ENCODE measurements around the gene OPRD1. TPM values are rescaled to one million over a fixed set of nuclear protein-coding genes. Genes with fewer than 3 reads are reported as not detected.
A peak's percentile ranks its signal among the peaks of the same experiment; 100 is the strongest.

OPRD1 gene
- total and polyA plus RNA-seq, 2 donors (not counting 1 experiment from before 2014, with no cell fraction given): not detected

DNA sequence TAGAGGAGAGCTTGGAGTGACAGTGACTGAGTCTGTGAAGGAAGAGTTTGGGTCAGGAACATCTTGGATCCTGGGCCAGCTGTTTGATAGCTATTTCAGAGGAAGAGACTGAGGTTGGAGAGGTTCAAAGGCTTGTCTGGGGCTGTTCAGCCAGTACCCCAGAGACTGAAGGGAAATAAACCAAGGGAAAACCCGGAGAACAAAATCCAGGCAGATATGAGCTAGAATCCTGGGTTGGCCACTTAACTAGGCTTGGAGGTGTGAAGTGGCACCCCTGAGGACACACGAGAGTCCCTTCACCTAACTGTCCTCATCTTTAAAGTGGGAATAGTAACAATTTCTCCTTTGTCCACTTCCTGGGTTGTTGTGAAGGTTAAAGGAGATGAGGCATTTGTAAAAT is 79.3 kb downstream of the OPRD1 start:
- Mint-ChIP-seq H3K27me3 (no peaks in the 10 kb centered on the region), H3K9me3 (ENCODE audit: insufficient read depth) (no peaks in the 10 kb centered on the region), H3K27ac (no peak overlapping the region), H3K4me1 (peaks cover 37% of the 10 kb centered on the region), H3K4me3 (no peak overlapping the region)
- Histone ChIP-seq H3K9me3 (ENCODE audit: control extremely low read depth in 1 of 3, control insufficient read depth in 2 of 3, insufficient read depth in 1 of 3, low read length in 2 of 3) (peaks cover 0 to 3% (median 0%) of the 10 kb centered on the region in 3 donors), H3K79me2 (ENCODE audit: control insufficient read depth, insufficient read depth, low read length) (peaks cover 55% of the 10 kb centered on the region), H2AFZ (ENCODE audit: insufficient read depth, low read depth, low read length, poor library complexity, severe bottlenecking) (no peak overlapping the region), H3K9ac (ENCODE audit: low read length) (no peak overlapping the region), H3K4me3 (ENCODE audit: control extremely low read depth in 1 of 5, extremely low read depth in 1 of 5, insufficient read depth in 1 of 5, low read depth in 2 of 5, low read length in 4 of 5) (no peak overlapping the region), H3K27me3 (replicated peaks in 1 of 4; ENCODE audit: control extremely low read depth in 1 of 4, control insufficient read depth in 3 of 4, insufficient read depth in 4 of 4, low read length in 3 of 4) (no peaks in the 10 kb centered on the region), H3K27ac (ENCODE audit: low read length in 2 of 2) (no peak overlapping the region), H4K20me1 (ENCODE audit: control insufficient read depth, insufficient read depth, low read length, poor library complexity, severe bottlenecking) (no peaks in the 10 kb centered on the region), H3K4me2 (replicated peaks; ENCODE audit: low read depth, low read length, poor library complexity, severe bottlenecking) (no peak overlapping the region), H3K4me1 (ENCODE audit: control insufficient read depth in 2 of 2, insufficient read depth in 2 of 2, low read length in 2 of 2) (peaks cover 11 to 19% of the 10 kb centered on the region in 2 donors), H3K36me3 (replicated peaks in 1 of 2; ENCODE audit: control extremely low read depth in 1 of 2, control insufficient read depth in 1 of 2, extremely low read depth in 1 of 2, insufficient read depth in 2 of 2, low read length in 1 of 2) (peaks cover 1 to 15% of the 10 kb centered on the region in 2 experiments)
- intact Hi-C loops (cut with micrococcal nuclease): no loop called here
- WGBS (ENCODE audit: insufficient coverage): 89% methylated on average over 1 of the region's 2 CpGs
- ChIA-PET POLR2A (no interaction called here), CTCF (interaction anchor here (0.8 to 5.2 kb wide), 6 partner anchors 9 to 143 kb away, joined by 3 to 39 read pairs (median 4); no protein-coding TSS in a partner anchor)
- TF ChIP-seq, protein P1, sequence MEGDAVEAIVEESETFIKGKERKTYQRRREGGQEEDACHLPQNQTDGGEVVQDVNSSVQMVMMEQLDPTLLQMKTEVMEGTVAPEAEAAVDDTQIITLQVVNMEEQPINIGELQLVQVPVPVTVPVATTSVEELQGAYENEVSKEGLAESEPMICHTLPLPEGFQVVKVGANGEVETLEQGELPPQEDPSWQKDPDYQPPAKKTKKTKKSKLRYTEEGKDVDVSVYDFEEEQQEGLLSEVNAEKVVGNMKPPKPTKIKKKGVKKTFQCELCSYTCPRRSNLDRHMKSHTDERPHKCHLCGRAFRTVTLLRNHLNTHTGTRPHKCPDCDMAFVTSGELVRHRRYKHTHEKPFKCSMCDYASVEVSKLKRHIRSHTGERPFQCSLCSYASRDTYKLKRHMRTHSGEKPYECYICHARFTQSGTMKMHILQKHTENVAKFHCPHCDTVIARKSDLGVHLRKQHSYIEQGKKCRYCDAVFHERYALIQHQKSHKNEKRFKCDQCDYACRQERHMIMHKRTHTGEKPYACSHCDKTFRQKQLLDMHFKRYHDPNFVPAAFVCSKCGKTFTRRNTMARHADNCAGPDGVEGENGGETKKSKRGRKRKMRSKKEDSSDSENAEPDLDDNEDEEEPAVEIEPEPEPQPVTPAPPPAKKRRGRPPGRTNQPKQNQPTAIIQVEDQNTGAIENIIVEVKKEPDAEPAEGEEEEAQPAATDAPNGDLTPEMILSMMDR (IDR thresholded peaks at IDR 0.05): no peak
- no peak for TF ChIP-seq EZH2 (IDR thresholded peaks at IDR 0.05; ENCODE audit: borderline replicate concordance, insufficient read depth, low read depth, low read length, poor library complexity, severe bottlenecking)
- ATAC-seq (ENCODE audit: low read depth) (no peak), DNase-seq (no peak)

DNA sequence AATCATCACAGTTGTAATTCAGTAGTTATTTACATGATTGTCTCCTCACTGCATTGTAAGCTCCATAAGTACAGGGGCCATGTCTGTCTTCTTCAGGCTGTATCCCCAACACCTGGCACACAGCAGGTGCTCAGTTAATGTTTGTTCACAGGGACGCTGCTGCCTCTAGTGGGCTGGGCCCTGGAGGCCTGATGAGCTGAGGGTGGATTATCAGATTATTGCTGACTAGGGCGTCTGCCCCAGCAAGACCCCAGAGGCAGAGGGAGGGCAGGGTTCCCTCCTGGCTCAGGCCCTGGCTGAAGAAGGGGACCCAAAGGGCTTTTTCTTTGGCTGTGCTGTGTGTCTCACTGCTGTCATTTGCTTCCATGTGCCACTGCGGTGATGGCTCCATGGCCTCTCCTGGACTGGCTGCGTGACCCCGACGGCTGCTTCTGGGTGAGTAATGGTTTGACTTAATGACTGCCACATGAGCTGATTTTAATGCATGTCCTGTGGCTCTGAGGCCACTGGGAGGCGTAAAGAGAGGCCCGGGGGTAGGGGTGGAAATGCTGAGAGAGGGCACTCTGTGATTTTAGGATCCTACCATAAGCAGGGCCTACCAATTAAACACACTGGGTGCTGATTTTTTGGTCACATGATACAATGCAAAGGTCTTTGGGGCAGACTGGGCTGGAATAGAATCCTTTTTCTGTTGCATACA is 81.6 kb downstream of the OPRD1 start:
- no peaks in the 10 kb centered on the region for H3K9me3 Mint-ChIP-seq (ENCODE audit: insufficient read depth)
- H3K4me1 Mint-ChIP-seq: peaks cover 45% of the 10 kb centered on the region
- ChIA-PET CTCF (interaction anchor here (0.7 to 8.0 kb wide), 11 partner anchors 12 to 309 kb away, joined by 3 to 72 read pairs (median 4); partner anchors contain the start of gene EPB41), POLR2A (no interaction called here)
- intact Hi-C loops (cut with micrococcal nuclease): no loop called here
- Histone ChIP-seq H3K36me3 (replicated peaks in 1 of 2; ENCODE audit: control extremely low read depth in 1 of 2, control insufficient read depth in 1 of 2, extremely low read depth in 1 of 2, insufficient read depth in 2 of 2, low read length in 1 of 2) (peaks cover 1 to 19% of the 10 kb centered on the region in 2 experiments), H3K4me2 (replicated peaks; ENCODE audit: low read depth, low read length, poor library complexity, severe bottlenecking) (no peak overlapping the region), H3K9me3 (ENCODE audit: control extremely low read depth in 1 of 3, control insufficient read depth in 2 of 3, insufficient read depth in 1 of 3, low read length in 2 of 3) (peaks cover 0 to 3% (median 0%) of the 10 kb centered on the region in 3 donors), H3K27me3 (replicated peaks in 1 of 4; ENCODE audit: control extremely low read depth in 1 of 4, control insufficient read depth in 3 of 4, insufficient read depth in 4 of 4, low read length in 3 of 4) (no peaks in the 10 kb centered on the region), H3K4me1 (ENCODE audit: control insufficient read depth in 2 of 2, insufficient read depth in 2 of 2, low read length in 2 of 2) (peaks cover 4 to 10% of the 10 kb centered on the region in 2 donors), H3K4me3 (ENCODE audit: control extremely low read depth in 1 of 5, extremely low read depth in 1 of 5, insufficient read depth in 1 of 5, low read depth in 2 of 5, low read length in 4 of 5) (no peak overlapping the region), H2AFZ (ENCODE audit: insufficient read depth, low read depth, low read length, poor library complexity, severe bottlenecking) (no peak overlapping the region), H4K20me1 (ENCODE audit: control insufficient read depth, insufficient read depth, low read length, poor library complexity, severe bottlenecking) (no peaks in the 10 kb centered on the region), H3K9ac (ENCODE audit: low read length) (no peak overlapping the region), H3K27ac (ENCODE audit: low read length in 2 of 2) (no peak overlapping the region), H3K79me2 (ENCODE audit: control insufficient read depth, insufficient read depth, low read length) (peaks cover 57% of the 10 kb centered on the region)
- TF ChIP-seq EZH2 (IDR thresholded peaks at IDR 0.05; ENCODE audit: borderline replicate concordance, insufficient read depth, low read depth, low read length, poor library complexity, severe bottlenecking): no peak
- TF ChIP-seq, protein P1 (IDR thresholded peaks at IDR 0.05): peak; percentile 49
- peak; percentile 36 for DNase-seq
- 88% methylated on average over 4 of the region's 8 CpGs for WGBS (ENCODE audit: insufficient coverage)
- peak overlapping the region; percentile 56 for H3K27ac Mint-ChIP-seq
- no peak overlapping the region for H3K4me3 Mint-ChIP-seq
- peak; percentile 49 for ATAC-seq (ENCODE audit: low read depth)
- no peaks in the 10 kb centered on the region for H3K27me3 Mint-ChIP-seq

Measured in B cell (primary cell).